BJ (cell line): ENCODE results near the gene GALNT17. TPM values are rescaled to one million over a fixed set of nuclear protein-coding genes. Genes with fewer than 3 reads are reported as not detected.

Experiments
- CTCF ChIA-PET: fragments of 350-600 bp; formaldehyde crosslinking; extraction: SDS; loops from one replicate; lab custom pipeline; 2021; ENCODE audit warnings: antibody characterized with exemption, inconsistent platforms; lab: Yijun Ruan, JAX
- POLR2A ChIA-PET: fragments of 300-600 bp; sonication (Branson Sonifier 250); formaldehyde crosslinking; extraction: SDS; loops from one replicate; lab custom pipeline; 2021; ENCODE audit warnings: antibody characterized with exemption; lab: Charles Lee
- DNase-seq: peaks from one replicate; pipeline ENCODE4 v3.0.0-alpha.2; 2011; ENCODE audit warnings: low read depth
- H3K27me3 ChIP-seq: 2 replicates; pipeline ENCODE4 v1.6.0; 2011; ENCODE audit warnings: low read length; ENCODE audit not compliant: control insufficient read depth, insufficient read depth
- H3K36me3 ChIP-seq: 2 replicates; pipeline ENCODE4 v1.5.1; 2011; ENCODE audit warnings: low read length; ENCODE audit not compliant: control insufficient read depth, insufficient read depth
- H3K4me3 ChIP-seq: 2 replicates; pipeline ENCODE4 v1.5.1; 2011; ENCODE audit warnings: low read depth, mild to moderate bottlenecking, control low read depth, low read length
- CTCF ChIP-seq: IDR thresholded peaks from 2 replicates; pipeline ENCODE4 v1.5.1; 2011; ENCODE audit warnings: low read depth, mild to moderate bottlenecking, control low read depth, inconsistent platforms, low read length, moderate library complexity; ENCODE audit not compliant: insufficient read depth
- polyA plus RNA-seq: library from polyadenylated mRNA; depleted of rRNA; stranded (reverse); fragments of >200 nt; gene quantifications from 2 replicates; pipeline ENCODE4 v1.2.3, GENCODE V29; 2011

The GALNT17 gene
- polyA plus RNA-seq, 1 experiment = not detected

- no peak for DNase-seq
- ChIA-PET CTCF (no interaction called here), POLR2A (no interaction called here)
- TF ChIP-seq CTCF = no peak
- no peaks in the 10 kb centered on the region for H3K36me3 ChIP-seq
- H3K4me3 ChIP-seq = no peak overlapping the region
- no peaks in the 10 kb centered on the region for H3K27me3 ChIP-seq
Measured at GRCh38 chr7:71538210-71538609, 406.3 kb downstream of the GALNT17 start.

- Histone ChIP-seq H3K36me3 (no peaks in the 10 kb centered on the region), H3K27me3 (no peaks in the 10 kb centered on the region), H3K4me3 (no peak overlapping the region)
- DNase-seq = no peak
- ChIA-PET CTCF (no interaction called here), POLR2A (no interaction called here)
- TF ChIP-seq CTCF = no peak
Measured at GRCh38 chr7:71539615-71540014, 407.7 kb downstream of the GALNT17 start.

- no peak overlapping the region for H3K4me3 ChIP-seq
- no peaks in the 10 kb centered on the region for H3K27me3 ChIP-seq
- ChIA-PET CTCF (no interaction called here), POLR2A (no interaction called here)
- no peak for TF ChIP-seq CTCF
- no peaks in the 10 kb centered on the region for H3K36me3 ChIP-seq
- no peak for DNase-seq
Measured at GRCh38 chr7:71541707-71542353, 409.9 kb downstream of the GALNT17 start.

GRCh38 chr7:71543396-71543795 lies 411.5 kb downstream of the GALNT17 start:
- TF ChIP-seq CTCF = no peak
- no peak for DNase-seq
- CTCF ChIA-PET = no interaction called here
- H3K27me3 ChIP-seq = no peaks in the 10 kb centered on the region
- no peaks in the 10 kb centered on the region for H3K36me3 ChIP-seq
- H3K4me3 ChIP-seq = no peak overlapping the region
- POLR2A ChIA-PET = no interaction called here

GRCh38 chr7:71544816-71545215 lies 412.9 kb downstream of the GALNT17 start:
- ChIA-PET POLR2A (no interaction called here), CTCF (no interaction called here)
- H3K4me3 ChIP-seq = no peak overlapping the region

More at GRCh38 chr7:71544816-71545215, 412.9 kb downstream of the GALNT17 start:
- H3K36me3 ChIP-seq = no peaks in the 10 kb centered on the region
- DNase-seq = no peak
- TF ChIP-seq CTCF = no peak
- H3K27me3 ChIP-seq = no peaks in the 10 kb centered on the region
